WTC11 (cell line): ENCODE measurements around the gene PABPN1. TPM values are rescaled to one million over a fixed set of nuclear protein-coding genes. Genes with fewer than 3 reads are reported as not detected.

Experiments used
- ATAC-seq: fragments of 200-7000 bp; cut with Tn5 transposase; 2 replicates; pipeline ENCODE4 v1.10.0; 2021; ENCODE audit warnings: mild to moderate bottlenecking, moderate library complexity
- CTCF ChIA-PET: fragments of 300-600 bp; sonication (Branson Sonifier 250); formaldehyde crosslinking; loops from one replicate; lab custom pipeline; 2021; ENCODE audit warnings: antibody characterized with exemption; lab: Charles Lee
- POLR2A ChIA-PET: fragments of 350-600 bp; sonication (Branson Sonifier 250); formaldehyde crosslinking; loops from one replicate; lab custom pipeline; 2021; ENCODE audit warnings: antibody characterized with exemption; lab: Charles Lee
- DNase-seq: peaks from one replicate; pipeline ENCODE4 v3.0.0; 2021; ENCODE audit warnings: low spot score
- H3K27ac Mint-ChIP-seq: 2 replicates; pipeline ENCODE4 v1.8.0; 2021; ENCODE audit warnings: mixed read lengths
- H3K27me3 Mint-ChIP-seq: 2 replicates; pipeline ENCODE4 v1.8.0; 2021; ENCODE audit warnings: low read depth, mild to moderate bottlenecking, moderate library complexity, mixed read lengths
- H3K36me3 Mint-ChIP-seq: 2 replicates; pipeline ENCODE4 v1.8.0; 2021; ENCODE audit warnings: mixed read lengths
- H3K4me1 Mint-ChIP-seq: 2 replicates; pipeline ENCODE4 v1.8.0; 2022; ENCODE audit warnings: mixed read lengths
- H3K4me3 Mint-ChIP-seq: 2 replicates; pipeline ENCODE4 v1.8.0; 2021; ENCODE audit warnings: mild to moderate bottlenecking, moderate library complexity, mixed read lengths
- H3K9me3 Mint-ChIP-seq: 2 replicates; pipeline ENCODE4 v1.8.0; 2021; ENCODE audit warnings: mixed read lengths
- CTCF ChIP-seq: fragments of 200-600 bp; IDR thresholded peaks from 2 replicates; pipeline ENCODE4 v1.8.0; 2022; ENCODE audit warnings: antibody characterized with exemption
- ETV6 ChIP-seq: sonication (generic); formaldehyde crosslinking; IDR thresholded peaks from 2 replicates; pipeline ENCODE4 v1.8.1; 2022; ENCODE audit warnings: mild to moderate bottlenecking, missing genetic modification reagents
- FOXK1 ChIP-seq: sonication (generic); formaldehyde crosslinking; IDR thresholded peaks from 2 replicates; pipeline ENCODE4 v1.8.0; 2022; ENCODE audit warnings: mild to moderate bottlenecking, moderate library complexity, missing genetic modification reagents
- IRF1 ChIP-seq: sonication (generic); formaldehyde crosslinking; IDR thresholded peaks from 2 replicates; pipeline ENCODE4 v1.8.0; 2023; ENCODE audit warnings: missing genetic modification reagents
- IRF2 ChIP-seq: sonication (generic); formaldehyde crosslinking; IDR thresholded peaks from 2 replicates; pipeline ENCODE4 v1.8.0; 2022; ENCODE audit warnings: low read depth, missing genetic modification reagents, borderline replicate concordance
- MAX ChIP-seq: sonication (generic); formaldehyde crosslinking; IDR thresholded peaks from 2 replicates; pipeline ENCODE4 v1.8.0; 2022; ENCODE audit warnings: mild to moderate bottlenecking, missing genetic modification reagents
- NR1H2 ChIP-seq: sonication (generic); formaldehyde crosslinking; IDR thresholded peaks from 2 replicates; pipeline ENCODE4 v1.9.0; 2021; ENCODE audit warnings: mild to moderate bottlenecking, moderate library complexity, missing genetic modification reagents
- OVOL2 ChIP-seq: fragments of 250-450 bp; sonication (Bioruptor Pico); IDR thresholded peaks from 2 replicates; pipeline ENCODE4 v1.9.0; 2021; ENCODE audit warnings: mild to moderate bottlenecking, borderline replicate concordance
- SMAD4 ChIP-seq: sonication (generic); formaldehyde crosslinking; IDR thresholded peaks from 2 replicates; pipeline ENCODE4 v1.8.0; 2022; ENCODE audit warnings: mild to moderate bottlenecking, missing genetic modification reagents
- STAT6 ChIP-seq: sonication (generic); formaldehyde crosslinking; conservative IDR thresholded peaks from 2 replicates; pipeline ENCODE4 v1.8.1; 2023; ENCODE audit warnings: mild to moderate bottlenecking, low read depth, missing genetic modification reagents, moderate library complexity
- TEAD4 ChIP-seq: sonication (generic); formaldehyde crosslinking; IDR thresholded peaks from 2 replicates; pipeline ENCODE4 v1.8.0; 2022; ENCODE audit warnings: mild to moderate bottlenecking, missing genetic modification reagents
- ZNF219 ChIP-seq: sonication (generic); formaldehyde crosslinking; IDR thresholded peaks from 2 replicates; pipeline ENCODE4 v1.8.0; 2023; ENCODE audit warnings: missing genetic modification reagents, mild to moderate bottlenecking, borderline replicate concordance
- ZNF416 ChIP-seq: fragments of 250-450 bp; sonication (Bioruptor Pico); IDR thresholded peaks from 2 replicates; pipeline ENCODE4 v1.9.0; 2021; ENCODE audit warnings: mild to moderate bottlenecking, inconsistent platforms
- ZNF423 ChIP-seq: fragments of 250-450 bp; sonication (Bioruptor Pico); IDR thresholded peaks from 2 replicates; pipeline ENCODE4 v2.1.2; 2022; ENCODE audit warnings: mild to moderate bottlenecking, moderate library complexity
- total RNA-seq: library from RNA; stranded (reverse); gene quantifications from 3 replicates; pipeline ENCODE4 v1.2.3, GENCODE V29; 2021
- TF ChIP-seq, protein P1 (sequence below): sonication (generic); formaldehyde crosslinking; IDR thresholded peaks from 2 replicates; pipeline ENCODE4 v1.8.1; 2023; ENCODE audit warnings: mild to moderate bottlenecking, missing genetic modification reagents, moderate library complexity
- TF ChIP-seq, protein P2 (sequence below): fragments of 250-450 bp; sonication (Bioruptor Pico); IDR thresholded peaks from 2 replicates; pipeline ENCODE4 v2.1.2; 2022; ENCODE audit warnings: mild to moderate bottlenecking, moderate library complexity
- TF ChIP-seq, protein P3 (sequence below): fragments of 250-450 bp; sonication (Bioruptor Pico); conservative IDR thresholded peaks from 2 replicates; pipeline ENCODE4 v1.9.0; 2021; ENCODE audit warnings: mild to moderate bottlenecking
- TF ChIP-seq, protein P4 (sequence below): sonication (generic); formaldehyde crosslinking; IDR thresholded peaks from 2 replicates; pipeline ENCODE4 v1.8.0; 2022; ENCODE audit warnings: mild to moderate bottlenecking, missing genetic modification reagents

The PABPN1 gene
- total RNA-seq, 1 experiment from 2014 or later: 321 TPM

- no peak for TF ChIP-seq ZNF416 (CRISPR knock-in tag)
These were observed 37.9 kb downstream of the PABPN1 start (continued) for GRCh38 chr14:23359167-23359626.

DNA sequence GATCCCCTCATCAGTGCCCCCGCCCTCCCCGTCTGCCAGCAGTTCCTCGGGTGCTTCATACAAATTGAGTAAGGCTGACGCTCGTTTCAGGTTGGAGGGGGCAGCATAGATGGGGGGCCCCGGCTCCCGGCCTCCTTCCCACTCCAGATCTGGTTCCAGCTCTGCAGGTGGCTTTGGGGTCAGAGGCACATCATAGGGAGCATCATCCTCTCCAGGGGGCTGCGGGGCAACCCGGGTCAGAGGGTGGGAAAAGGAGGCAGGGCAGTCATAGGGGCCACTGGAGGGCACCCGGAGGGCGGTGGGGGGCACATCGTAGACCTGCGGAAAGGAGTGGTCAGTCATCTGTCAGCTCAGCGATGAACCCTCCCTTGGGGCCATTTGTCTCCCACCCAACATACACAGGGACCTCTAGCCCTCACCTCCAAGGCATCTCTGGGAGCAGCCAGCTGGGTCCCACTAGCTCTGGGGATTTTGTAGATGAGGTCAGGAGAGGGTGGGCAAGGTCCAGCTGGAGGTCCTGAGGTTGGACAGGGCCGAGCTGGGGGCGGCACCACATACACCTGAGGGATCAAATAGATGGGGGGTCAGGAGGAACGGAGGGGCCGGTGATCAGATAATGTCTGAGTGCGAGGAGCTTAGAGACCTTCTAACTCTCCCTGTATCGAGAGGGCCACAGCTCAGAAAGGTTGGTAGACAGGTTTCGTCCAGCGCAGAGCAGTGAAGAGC lies 38.6 kb downstream of the PABPN1 start:
- Mint-ChIP-seq H3K4me3 (no peak overlapping the region), H3K4me1 (peaks cover 22% of the 10 kb centered on the region), H3K27me3 (peaks cover 7% of the 10 kb centered on the region), H3K27ac (no peak overlapping the region), H3K9me3 (no peaks in the 10 kb centered on the region), H3K36me3 (peaks cover 17% of the 10 kb centered on the region)
- no peak for DNase-seq
- ATAC-seq: no peak
- POLR2A ChIA-PET: interaction anchor here (1.0 to 1.2 kb wide), 3 partner anchors 7 to 38 kb away, joined by 3 to 8 read pairs (median 5); partner anchors contain the start of genes PABPN1 and SLC22A17
- TF ChIP-seq, protein P1, sequence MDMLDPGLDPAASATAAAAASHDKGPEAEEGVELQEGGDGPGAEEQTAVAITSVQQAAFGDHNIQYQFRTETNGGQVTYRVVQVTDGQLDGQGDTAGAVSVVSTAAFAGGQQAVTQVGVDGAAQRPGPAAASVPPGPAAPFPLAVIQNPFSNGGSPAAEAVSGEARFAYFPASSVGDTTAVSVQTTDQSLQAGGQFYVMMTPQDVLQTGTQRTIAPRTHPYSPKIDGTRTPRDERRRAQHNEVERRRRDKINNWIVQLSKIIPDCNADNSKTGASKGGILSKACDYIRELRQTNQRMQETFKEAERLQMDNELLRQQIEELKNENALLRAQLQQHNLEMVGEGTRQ (CRISPR knock-in tag): no peak
- CTCF ChIA-PET: interaction anchor here (0.6 to 9.1 kb wide), 39 partner anchors 8 to 288 kb away, joined by 3 to 95 read pairs (median 4); partner anchors contain the start of genes BCL2L2, CMTM5, PABPN1 and PPP1R3E

GRCh38 chr14:23360496-23360895 lies 39.2 kb downstream of the PABPN1 start:
- CTCF ChIA-PET: interaction anchor here (0.6 to 9.1 kb wide), 44 partner anchors 8 to 289 kb away, joined by 3 to 95 read pairs (median 4); partner anchors contain the start of genes ACIN1, BCL2L2, C14orf119 and CMTM5
- Mint-ChIP-seq H3K4me1 (peaks cover 22% of the 10 kb centered on the region), H3K4me3 (no peak overlapping the region), H3K9me3 (no peaks in the 10 kb centered on the region), H3K27ac (no peak overlapping the region), H3K36me3 (peaks cover 17% of the 10 kb centered on the region), H3K27me3 (peaks cover 6% of the 10 kb centered on the region)
- ATAC-seq: peak; percentile 58
- POLR2A ChIA-PET: interaction anchor here (0.5 to 1.2 kb wide), 5 partner anchors 8 to 194 kb away, joined by 3 to 8 read pairs (median 5); partner anchors contain the start of genes PABPN1 and SLC22A17
- peak; percentile 69 for DNase-seq
- TF ChIP-seq IRF1: no peak
- TF ChIP-seq MAX (CRISPR knock-in tag): no peak
- no peak for TF ChIP-seq ZNF219
- TF ChIP-seq, protein P2, sequence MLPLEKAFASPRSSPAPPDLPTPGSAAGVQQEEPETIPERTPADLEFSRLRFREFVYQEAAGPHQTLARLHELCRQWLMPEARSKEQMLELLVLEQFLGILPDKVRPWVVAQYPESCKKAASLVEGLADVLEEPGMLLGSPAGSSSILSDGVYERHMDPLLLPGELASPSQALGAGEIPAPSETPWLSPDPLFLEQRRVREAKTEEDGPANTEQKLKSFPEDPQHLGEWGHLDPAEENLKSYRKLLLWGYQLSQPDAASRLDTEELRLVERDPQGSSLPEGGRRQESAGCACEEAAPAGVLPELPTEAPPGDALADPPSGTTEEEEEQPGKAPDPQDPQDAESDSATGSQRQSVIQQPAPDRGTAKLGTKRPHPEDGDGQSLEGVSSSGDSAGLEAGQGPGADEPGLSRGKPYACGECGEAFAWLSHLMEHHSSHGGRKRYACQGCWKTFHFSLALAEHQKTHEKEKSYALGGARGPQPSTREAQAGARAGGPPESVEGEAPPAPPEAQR (CRISPR knock-in tag): no peak
- no peak for TF ChIP-seq SMAD4 (CRISPR knock-in tag)
- no peak for TF ChIP-seq FOXK1 (CRISPR knock-in tag)
- no peak for TF ChIP-seq TEAD4
- no peak for TF ChIP-seq STAT6 (CRISPR knock-in tag)
- no peak for TF ChIP-seq ZNF423 (CRISPR knock-in tag)
- TF ChIP-seq ETV6 (CRISPR knock-in tag): no peak
- TF ChIP-seq, protein P3, sequence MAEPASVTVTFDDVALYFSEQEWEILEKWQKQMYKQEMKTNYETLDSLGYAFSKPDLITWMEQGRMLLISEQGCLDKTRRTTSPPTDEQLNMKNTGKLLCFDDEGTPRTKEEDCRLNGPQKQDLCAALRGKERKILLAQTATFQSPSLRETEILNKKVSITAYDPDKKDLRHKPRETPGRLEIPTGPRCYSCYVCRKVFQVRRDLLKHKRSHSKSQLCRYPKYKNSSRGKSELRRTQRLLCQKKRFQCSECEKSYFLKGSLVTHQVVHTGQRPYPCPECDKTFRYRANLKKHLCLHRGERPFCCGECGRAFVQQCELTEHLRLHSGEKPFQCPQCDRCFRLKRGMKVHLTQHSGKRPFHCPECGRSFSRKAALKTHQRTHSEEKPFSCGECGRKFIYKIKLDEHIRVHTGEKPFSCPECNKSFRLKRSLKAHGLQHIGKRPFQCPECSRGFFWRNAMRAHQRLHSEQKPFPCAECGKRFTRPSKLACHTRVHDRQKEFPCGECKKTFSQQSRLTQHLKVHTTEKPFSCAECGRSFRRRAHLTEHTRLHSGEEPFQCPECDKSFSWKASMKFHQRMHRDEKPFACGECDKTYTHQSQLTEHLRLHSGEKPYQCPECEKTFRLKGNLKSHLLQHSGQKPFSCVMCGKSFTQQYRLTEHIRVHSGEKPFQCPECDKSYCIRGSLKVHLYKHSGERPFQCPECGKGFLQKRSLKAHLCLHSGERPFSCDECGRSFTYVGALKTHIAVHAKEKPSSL (CRISPR knock-in tag): no peak
- TF ChIP-seq IRF2 (CRISPR knock-in tag): no peak
- TF ChIP-seq, protein P4, sequence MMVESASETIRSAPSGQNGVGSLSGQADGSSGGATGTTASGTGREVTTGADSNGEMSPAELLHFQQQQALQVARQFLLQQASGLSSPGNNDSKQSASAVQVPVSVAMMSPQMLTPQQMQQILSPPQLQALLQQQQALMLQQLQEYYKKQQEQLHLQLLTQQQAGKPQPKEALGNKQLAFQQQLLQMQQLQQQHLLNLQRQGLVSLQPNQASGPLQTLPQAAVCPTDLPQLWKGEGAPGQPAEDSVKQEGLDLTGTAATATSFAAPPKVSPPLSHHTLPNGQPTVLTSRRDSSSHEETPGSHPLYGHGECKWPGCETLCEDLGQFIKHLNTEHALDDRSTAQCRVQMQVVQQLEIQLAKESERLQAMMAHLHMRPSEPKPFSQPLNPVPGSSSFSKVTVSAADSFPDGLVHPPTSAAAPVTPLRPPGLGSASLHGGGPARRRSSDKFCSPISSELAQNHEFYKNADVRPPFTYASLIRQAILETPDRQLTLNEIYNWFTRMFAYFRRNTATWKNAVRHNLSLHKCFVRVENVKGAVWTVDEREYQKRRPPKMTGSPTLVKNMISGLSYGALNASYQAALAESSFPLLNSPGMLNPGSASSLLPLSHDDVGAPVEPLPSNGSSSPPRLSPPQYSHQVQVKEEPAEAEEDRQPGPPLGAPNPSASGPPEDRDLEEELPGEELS: no peak
- TF ChIP-seq CTCF: no peak
- TF ChIP-seq OVOL2: no peak
- TF ChIP-seq NR1H2 (CRISPR knock-in tag): no peak
